ENCODE data around the gene TLR5.

- TF ChIP-seq CTCF (IDR thresholded peaks at IDR 0.05; ENCODE audit: poor library complexity) (no peak), EZH2 (IDR thresholded peaks at IDR 0.05; ENCODE audit: borderline replicate concordance) (no peak), EZH2phosphoT487 (IDR thresholded peaks at IDR 0.05; ENCODE audit: low read depth, severe bottlenecking, unreplicated experiment) (no peak)
Observed at GRCh38 chr1:223084464-223084866, 58.6 kb downstream of the TLR5 start.
